Fibroblast of lung (primary cell): ENCODE data around the gene DISP2. TPM values are rescaled to one million over a fixed set of nuclear protein-coding genes. Genes with fewer than 3 reads are reported as not detected.
A peak's percentile ranks its signal among the peaks of the same experiment; 100 is the strongest.

Experiments
- DNase-seq, 2 donors: peaks; one replicate each; pipeline versions ENCODE4 v3.0.0 to v3.0.0-alpha.2; 2010; ENCODE audit warnings: low read depth in 2 of 2
- H2AFZ ChIP-seq: 2 replicates; pipeline ENCODE4 v1.5.1; 2012; ENCODE audit warnings: low read length, control low read depth, inconsistent platforms
- H3K27ac ChIP-seq: 2 replicates; pipeline ENCODE4 v1.5.1; 2011; ENCODE audit warnings: low read length, control low read depth; ENCODE audit not compliant: insufficient read depth
- H3K27me3 ChIP-seq: 2 replicates; pipeline ENCODE4 v1.5.1; 2011; ENCODE audit warnings: mild to moderate bottlenecking, low read length; ENCODE audit not compliant: control insufficient read depth, insufficient read depth
- H3K36me3 ChIP-seq: 2 replicates; pipeline ENCODE4 v1.5.1; 2011; ENCODE audit warnings: low read length; ENCODE audit not compliant: control insufficient read depth, insufficient read depth
- H3K4me1 ChIP-seq: 2 replicates; pipeline ENCODE4 v1.5.1; 2011; ENCODE audit warnings: low read length; ENCODE audit not compliant: control insufficient read depth, insufficient read depth; ENCODE audit errors: extremely low read depth
- H3K4me2 ChIP-seq: 2 replicates; pipeline ENCODE4 v1.5.1; 2011; ENCODE audit warnings: low read length, control low read depth; ENCODE audit not compliant: insufficient read depth; ENCODE audit errors: extremely low read depth
- H3K4me3 ChIP-seq, 4 experiments: fragments of 200-600 bp in 1 of 4; sonication (generic) in 1 of 4; replicated peaks in 1 of 4; 2 replicates each; pipeline ENCODE4 v1.5.1; 2011 to 2016; ENCODE audit warnings: low read length in 4 of 4, low read depth in 3 of 4, mild to moderate bottlenecking in 3 of 4, control low read depth in 2 of 4, inconsistent platforms in 1 of 4, mixed read lengths in 1 of 4; ENCODE audit not compliant: insufficient read depth in 1 of 4; ENCODE audit errors: control extremely low read depth in 1 of 4
- H3K79me2 ChIP-seq: 2 replicates; pipeline ENCODE4 v1.5.1; 2012; ENCODE audit warnings: mild to moderate bottlenecking, low read length, inconsistent platforms; ENCODE audit not compliant: control insufficient read depth, insufficient read depth
- H3K9ac ChIP-seq: 2 replicates; pipeline ENCODE4 v1.5.1; 2011; ENCODE audit warnings: mild to moderate bottlenecking, low read length, control low read depth; ENCODE audit not compliant: insufficient read depth
- H3K9me3 ChIP-seq: 2 replicates; pipeline ENCODE4 v1.5.1; 2012; ENCODE audit warnings: low read depth, low read length; ENCODE audit not compliant: control insufficient read depth, insufficient read depth
- H4K20me1 ChIP-seq: 2 replicates; pipeline ENCODE4 v1.5.1; 2011; ENCODE audit warnings: low read length; ENCODE audit not compliant: control insufficient read depth, insufficient read depth; ENCODE audit errors: extremely low read depth
- EZH2 ChIP-seq: IDR thresholded peaks from 2 replicates; pipeline ENCODE4 v1.5.1; 2012; ENCODE audit warnings: low read length, control low read depth, mild to moderate bottlenecking; ENCODE audit errors: missing control alignments
- polyA plus RNA-seq, 2 donors: library from polyadenylated mRNA; depleted of rRNA in 1 of 2; stranded (reverse) in 1 of 2; unstranded in 1 of 2; fragments of >200 nt; gene quantifications; 2 replicates each; pipeline ENCODE4 v1.2.1, GENCODE V29; 2011 to 2012; ENCODE audit warnings: missing spikeins in 1 of 2
- total RNA-seq: library from RNA; depleted of rRNA; stranded (reverse); fragments of >200 nt; gene quantifications from 2 replicates; pipeline ENCODE4 v1.2.1, GENCODE V29; 2014
- TF ChIP-seq, protein P1 (sequence below), 2 donors: IDR thresholded peaks in 1 of 2; conservative IDR thresholded peaks in 1 of 2; 1 replicate in 1 of 2; 2 replicates in 1 of 2; pipeline ENCODE4 v1.5.1; 2011 to 2012; ENCODE audit warnings: low read length in 2 of 2, control low read depth in 1 of 2, inconsistent platforms in 1 of 2, low read depth in 1 of 2, mild to moderate bottlenecking in 1 of 2

Gene DISP2
- total and polyA plus RNA-seq, 2 donors (not counting 1 experiment from before 2014, with no cell fraction given) = under 0.01 to 0.11 TPM

DNA sequence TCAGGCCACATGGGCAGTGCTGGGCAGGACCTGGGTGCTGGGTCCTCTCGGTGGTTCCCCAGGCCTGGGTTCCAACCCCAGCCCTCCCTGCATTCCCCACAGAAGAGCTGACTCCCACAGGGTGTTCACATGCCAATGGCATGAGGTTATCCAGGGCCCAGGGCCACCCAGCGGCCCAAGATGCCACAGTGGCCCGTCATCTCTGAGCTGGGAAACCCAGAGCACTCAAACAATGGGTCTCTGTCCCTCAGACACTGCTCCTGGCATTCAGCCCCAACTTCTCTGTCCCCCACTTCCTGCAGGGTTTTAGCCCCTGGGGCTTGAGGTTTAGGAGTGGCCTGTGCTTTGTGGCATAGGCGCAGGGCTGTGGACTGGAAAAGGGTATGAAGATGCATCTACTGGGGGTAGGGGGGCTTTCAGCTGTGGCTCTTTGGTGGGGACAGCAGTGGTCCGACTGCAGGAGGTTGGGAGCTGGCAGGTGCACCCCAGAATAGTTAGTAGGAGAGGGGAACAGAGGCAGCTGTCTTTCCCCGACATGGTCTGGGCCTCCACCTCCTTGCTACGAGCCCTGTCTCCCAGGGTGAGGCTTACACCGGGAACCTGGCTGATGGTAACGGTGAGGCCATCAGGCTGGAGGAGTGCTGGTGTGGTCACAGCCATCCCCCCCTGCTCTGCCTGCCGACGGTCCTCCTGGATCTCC, 18.9 kb upstream of the DISP2 start:
- Histone ChIP-seq H3K4me3 (peak overlapping the region; percentile 54 to 77 (median 58)), H3K36me3 (peaks cover 24% of the 10 kb centered on the region), H3K4me1 (peaks cover 43% of the 10 kb centered on the region), H3K9ac (peak overlapping the region; percentile 91), H3K9me3 (no peaks in the 10 kb centered on the region), H3K27me3 (no peaks in the 10 kb centered on the region), H2AFZ (no peak overlapping the region), H3K27ac (peak overlapping the region; percentile 95), H3K79me2 (peaks cover 18% of the 10 kb centered on the region), H3K4me2 (peak overlapping the region; percentile 79), H4K20me1 (no peaks in the 10 kb centered on the region)
- peak; percentile 58 to 96 for DNase-seq
- TF ChIP-seq, protein P1, sequence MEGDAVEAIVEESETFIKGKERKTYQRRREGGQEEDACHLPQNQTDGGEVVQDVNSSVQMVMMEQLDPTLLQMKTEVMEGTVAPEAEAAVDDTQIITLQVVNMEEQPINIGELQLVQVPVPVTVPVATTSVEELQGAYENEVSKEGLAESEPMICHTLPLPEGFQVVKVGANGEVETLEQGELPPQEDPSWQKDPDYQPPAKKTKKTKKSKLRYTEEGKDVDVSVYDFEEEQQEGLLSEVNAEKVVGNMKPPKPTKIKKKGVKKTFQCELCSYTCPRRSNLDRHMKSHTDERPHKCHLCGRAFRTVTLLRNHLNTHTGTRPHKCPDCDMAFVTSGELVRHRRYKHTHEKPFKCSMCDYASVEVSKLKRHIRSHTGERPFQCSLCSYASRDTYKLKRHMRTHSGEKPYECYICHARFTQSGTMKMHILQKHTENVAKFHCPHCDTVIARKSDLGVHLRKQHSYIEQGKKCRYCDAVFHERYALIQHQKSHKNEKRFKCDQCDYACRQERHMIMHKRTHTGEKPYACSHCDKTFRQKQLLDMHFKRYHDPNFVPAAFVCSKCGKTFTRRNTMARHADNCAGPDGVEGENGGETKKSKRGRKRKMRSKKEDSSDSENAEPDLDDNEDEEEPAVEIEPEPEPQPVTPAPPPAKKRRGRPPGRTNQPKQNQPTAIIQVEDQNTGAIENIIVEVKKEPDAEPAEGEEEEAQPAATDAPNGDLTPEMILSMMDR (conservative IDR thresholded peaks at IDR 0.05 in 1 of 2, IDR thresholded peaks at IDR 0.05 in 1 of 2; ENCODE audit: low read depth in 1 of 2, low read length in 2 of 2) = no peak
- TF ChIP-seq EZH2 = no peak

DNA sequence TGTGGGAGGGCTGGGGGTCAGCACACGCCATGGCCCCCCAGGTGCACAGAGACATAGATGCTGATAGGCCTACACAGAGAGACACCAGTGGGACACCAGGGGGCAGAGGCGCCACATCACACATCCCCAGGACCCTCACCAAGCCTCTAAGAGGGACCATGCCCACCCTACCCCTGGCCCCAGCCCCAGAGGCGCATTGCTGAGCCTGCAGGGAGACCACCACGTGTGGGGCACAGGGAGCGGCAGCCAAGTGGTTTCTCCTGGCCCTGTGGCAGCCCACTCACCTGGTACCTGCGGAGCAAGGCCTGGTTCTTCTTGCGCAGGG, 18.4 kb upstream of the DISP2 start:
- no peak for DNase-seq
- no peaks in the 10 kb centered on the region for H3K27me3 ChIP-seq
- H3K27ac ChIP-seq = peak overlapping the region; percentile 95
- H3K9ac ChIP-seq = peak overlapping the region; percentile 91
- peaks cover 18% of the 10 kb centered on the region for H3K79me2 ChIP-seq
- H3K9me3 ChIP-seq = no peaks in the 10 kb centered on the region
- H4K20me1 ChIP-seq = no peaks in the 10 kb centered on the region
- H2AFZ ChIP-seq = no peak overlapping the region
- H3K4me1 ChIP-seq = peaks cover 43% of the 10 kb centered on the region
- no peak for TF ChIP-seq EZH2
- TF ChIP-seq, protein P1 (conservative IDR thresholded peaks at IDR 0.05 in 1 of 2, IDR thresholded peaks at IDR 0.05 in 1 of 2; ENCODE audit: low read depth in 1 of 2, low read length in 2 of 2) = peak in 1 of 2 donors; percentile 16
- H3K4me3 ChIP-seq = peak overlapping the region; percentile 54 to 77 (median 58)
- peaks cover 22% of the 10 kb centered on the region for H3K36me3 ChIP-seq
- H3K4me2 ChIP-seq = peak overlapping the region; percentile 79

DNA sequence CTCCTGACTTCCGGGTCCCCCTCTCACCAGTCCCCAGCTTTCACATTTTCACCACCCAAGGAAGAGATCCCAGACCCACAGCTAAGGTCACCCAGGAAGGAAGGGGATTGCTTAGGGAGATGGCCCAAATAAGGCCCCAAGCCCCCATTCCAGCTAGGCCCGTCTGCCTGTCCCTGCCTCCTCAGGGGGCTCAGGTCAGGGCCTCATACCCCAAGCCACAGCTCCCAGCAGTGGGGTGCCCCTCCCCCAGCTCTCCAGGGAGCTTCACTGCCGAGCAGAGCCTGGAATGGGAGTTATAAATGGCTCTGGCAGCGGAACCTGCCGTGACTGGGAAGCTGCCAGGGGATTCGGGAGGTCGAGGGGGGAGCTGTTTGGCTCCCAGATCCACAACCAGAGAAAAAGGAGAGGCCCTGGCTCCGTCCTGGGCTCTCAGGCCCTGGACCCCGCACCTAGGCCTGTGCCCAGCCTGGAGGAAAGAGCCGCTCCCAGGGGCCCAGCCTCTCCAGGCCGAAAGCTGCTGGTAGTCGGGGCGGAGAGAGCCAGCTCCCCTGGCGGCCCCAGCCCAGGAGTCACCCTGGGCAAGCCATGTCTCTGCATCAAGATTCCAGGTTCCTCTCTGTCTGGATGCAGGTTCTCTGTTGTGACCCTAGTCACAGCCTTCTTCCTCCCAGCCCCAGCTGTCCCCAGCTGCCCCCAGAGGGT, 17.8 kb upstream of the DISP2 start:
- DNase-seq = peak; percentile 76 to 81
- Histone ChIP-seq H3K9me3 (no peaks in the 10 kb centered on the region), H2AFZ (no peak overlapping the region), H3K36me3 (peaks cover 17% of the 10 kb centered on the region), H4K20me1 (no peaks in the 10 kb centered on the region), H3K27ac (peak overlapping the region; percentile 95), H3K79me2 (peaks cover 18% of the 10 kb centered on the region), H3K9ac (peak overlapping the region; percentile 91), H3K4me1 (peaks cover 43% of the 10 kb centered on the region), H3K27me3 (no peaks in the 10 kb centered on the region), H3K4me2 (peak overlapping the region; percentile 79), H3K4me3 (peak overlapping the region; percentile 54 to 77 (median 58))
- no peak for TF ChIP-seq EZH2
- TF ChIP-seq, protein P1 (conservative IDR thresholded peaks at IDR 0.05 in 1 of 2, IDR thresholded peaks at IDR 0.05 in 1 of 2; ENCODE audit: low read depth in 1 of 2, low read length in 2 of 2) = no peak
